OCI-LY3 (cell line): ENCODE measurements around the gene PPT2.

ENCODE experiments used
- CTCF ChIP-seq: fragments of 200-600, 300-600 bp; sonication (generic); IDR thresholded peaks from 2 replicates; pipeline ENCODE4 v1.5.1; 2014; ENCODE audit warnings: antibody characterized with exemption, low read length, low read depth
- EZH2phosphoT487 ChIP-seq: fragments of 200-600 bp; shearing (Covaris generic); IDR thresholded peaks from 2 replicates; pipeline ENCODE4 v1.6.1; 2018; ENCODE audit warnings: antibody characterized with exemption, mixed run types, low read depth

DNA sequence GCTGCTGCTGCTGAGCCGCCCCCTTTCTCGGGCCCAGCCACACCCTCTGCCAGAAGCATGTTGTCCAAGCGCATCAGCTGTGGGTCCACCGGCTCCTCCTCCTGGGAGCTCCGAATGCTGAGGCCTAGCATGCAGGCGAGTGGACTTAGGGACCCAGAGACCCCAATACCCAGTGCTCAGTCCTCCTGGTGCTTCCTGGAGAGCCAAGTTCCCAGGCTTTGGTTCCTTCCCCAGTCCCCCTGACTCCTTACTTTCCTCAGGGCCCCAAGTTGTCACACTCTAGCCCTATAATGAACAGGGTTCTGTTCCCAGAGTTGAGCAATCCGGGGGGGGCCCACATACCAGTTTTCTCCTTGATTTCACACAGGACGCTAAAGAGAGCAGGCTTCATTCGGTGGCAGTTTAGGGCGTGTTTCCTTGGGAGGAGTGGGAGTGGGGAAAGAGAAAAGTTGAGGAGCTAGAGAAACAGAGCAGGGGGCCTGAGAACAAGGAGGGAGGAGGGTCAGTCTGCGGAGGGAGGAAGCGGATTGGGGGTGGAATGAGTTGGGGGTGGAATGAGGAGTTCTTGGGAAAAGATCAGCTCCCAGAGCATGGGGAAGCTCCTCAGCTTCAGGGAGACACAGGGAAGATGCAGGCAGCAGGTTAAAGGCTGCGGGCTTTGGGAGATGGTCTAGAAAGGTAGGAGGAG lies 34.6 kb downstream of the PPT2 start:
- no peak for TF ChIP-seq EZH2phosphoT487
- no peak for TF ChIP-seq CTCF
